AG10803 (cell line): Measurements from ENCODE around the gene MUC5B.

Experiments
- DNase-seq: peaks from one replicate; pipeline ENCODE4 v3.0.0; 2010; ENCODE audit warnings: low read depth
- H3K4me3 ChIP-seq: 2 replicates; pipeline ENCODE4 v1.5.1; 2011; ENCODE audit warnings: mild to moderate bottlenecking, low read length, control low read depth
- CTCF ChIP-seq: conservative IDR thresholded peaks from 2 replicates; pipeline ENCODE4 v1.5.1; 2011; ENCODE audit warnings: mild to moderate bottlenecking, low read length, control low read depth, inconsistent platforms

MUC5B gene

GRCh38 chr11:1194977-1195681, 27.7 kb upstream of the MUC5B start:
- H3K4me3 ChIP-seq = no peak overlapping the region
- no peak for DNase-seq
- TF ChIP-seq CTCF = no peak

- no peak for TF ChIP-seq CTCF
- no peak overlapping the region for H3K4me3 ChIP-seq
- no peak for DNase-seq
These were observed 27.0 kb upstream of the MUC5B start for GRCh38 chr11:1195682-1196515.

- no peak for DNase-seq
- TF ChIP-seq CTCF = no peak
- H3K4me3 ChIP-seq = no peak overlapping the region
These were observed 26.1 kb upstream of the MUC5B start for GRCh38 chr11:1196516-1197391.

GRCh38 chr11:1197431-1197885, 25.4 kb upstream of the MUC5B start:
- TF ChIP-seq CTCF = no peak
- H3K4me3 ChIP-seq = no peak overlapping the region
- no peak for DNase-seq

- no peak for DNase-seq
- no peak overlapping the region for H3K4me3 ChIP-seq
- TF ChIP-seq CTCF = no peak
These were observed 24.8 kb upstream of the MUC5B start for GRCh38 chr11:1197886-1198560.

- DNase-seq = no peak
- no peak overlapping the region for H3K4me3 ChIP-seq
- no peak for TF ChIP-seq CTCF
These were observed 24.2 kb upstream of the MUC5B start for GRCh38 chr11:1198561-1199240.
